K562 (cell line): ENCODE measurements around the gene ELOVL1. TPM values are rescaled to one million over a fixed set of nuclear protein-coding genes. Genes with fewer than 3 reads are reported as not detected.

Source experiments
- CEBPZ ChIP-seq: fragments of 150-350 bp; IDR thresholded peaks from 2 replicates; pipeline ENCODE4 v1.6.1; 2014; ENCODE audit warnings: low read depth, mild to moderate bottlenecking, low read length, borderline replicate concordance
- CREB5 ChIP-seq: fragments of 250-450 bp; sonication (Bioruptor Pico); IDR thresholded peaks from 2 replicates; pipeline ENCODE4 v1.5.0; 2020; ENCODE audit warnings: mild to moderate bottlenecking
- E4F1 ChIP-seq: fragments of 250-450 bp; sonication (Bioruptor Pico); IDR thresholded peaks from 2 replicates; pipeline ENCODE4 v1.5.0; 2021; ENCODE audit warnings: mild to moderate bottlenecking, borderline replicate concordance
- GTF2E2 ChIP-seq: fragments of 200-800 bp; sonication (Bioruptor generic); IDR thresholded peaks from 2 replicates; pipeline ENCODE4 v1.6.1; 2016; ENCODE audit warnings: missing genetic modification characterization, missing compliant biosample characterization
- TRIM28 ChIP-seq: fragments of 450-650 bp; IDR thresholded peaks from 2 replicates; pipeline ENCODE4 v1.6.1; 2017
- ZBTB40 ChIP-seq, 2 experiments: fragments of 450-650 bp in 1 of 2; sonication (generic) in 1 of 2; formaldehyde crosslinking in 1 of 2; IDR thresholded peaks; 2 replicates each; pipeline versions ENCODE4 v1.7.1 to v1.9.0; 2016 to 2022; ENCODE audit warnings: inconsistent platforms in 1 of 2, mild to moderate bottlenecking in 1 of 2, missing genetic modification reagents in 1 of 2
- ZC3H11A ChIP-seq: IDR thresholded peaks from 2 replicates; pipeline ENCODE4 v1.6.1; 2012; ENCODE audit warnings: low read depth, low read length, improper control_type of control experiment
- ZNF436 ChIP-seq: fragments of 250-450, 450-650 bp; sonication (Bioruptor Pico); formaldehyde crosslinking; IDR thresholded peaks from 2 replicates; pipeline ENCODE4 v1.7.0; 2020; ENCODE audit warnings: mild to moderate bottlenecking
- ZNF764 ChIP-seq: fragments of 250-450 bp; sonication (Bioruptor Pico); IDR thresholded peaks from 2 replicates; pipeline ENCODE4 v1.4.0; 2020; ENCODE audit warnings: low read depth, mild to moderate bottlenecking, moderate library complexity
- polyA plus RNA-seq, 8 experiments: library from polyadenylated mRNA; depleted of rRNA in 4 of 8; stranded (reverse) in 5 of 8; unstranded in 3 of 8; fragments of >200 nt; fragmentation: Nextera tagmentation in 2 of 8; fragmentation: Illumina TruSeq in 1 of 8; extraction: Ambion mirVana in 2 of 8; extraction: Trizol in 1 of 8; gene quantifications; 2 replicates each; pipeline versions ENCODE4 v1.2.1 to v1.2.3, GENCODE V29; 2011 to 2014; ENCODE audit warnings: inconsistent platforms in 1 of 8, missing spikeins in 1 of 8
- total RNA-seq, 7 experiments: library from RNA; depleted of rRNA in 6 of 7; stranded (reverse); fragments of >200 nt in 6 of 7; fragmentation: Illumina TruSeq in 2 of 7; extraction: Trizol in 2 of 7; gene quantifications; 2 replicates each; pipeline versions ENCODE4 v1.2.1 to v1.2.3, GENCODE V29; 2011 to 2021; ENCODE audit warnings: low replicate concordance in 1 of 7

Gene ELOVL1
- total and polyA plus RNA-seq, 9 of the 15 experiments (the other 6 are each of a cell fraction or from before 2014, with no cell fraction given) = 51.0 to 157 (median 70.3) TPM

GRCh38 chr1:43329995-43330751 is 37.6 kb downstream of the ELOVL1 start (continued):
- no peak for TF ChIP-seq ZBTB40 (IDR thresholded peaks at IDR 0.05)
- TF ChIP-seq ZBTB40 (CRISPR knock-in tag; IDR thresholded peaks at IDR 0.05) = no peak
- TF ChIP-seq CREB5 (CRISPR knock-in tag) = no peak
- TF ChIP-seq ZNF764 (CRISPR knock-in tag) = no peak
- TF ChIP-seq GTF2E2 = 0 out of 2 replicates have a peak, but pooled peaks have one; percentile 24
- TF ChIP-seq ZNF436 (CRISPR knock-in tag) = no peak
- no peak for TF ChIP-seq E4F1
- TF ChIP-seq ZC3H11A = no peak
- TF ChIP-seq TRIM28 = peak; percentile 38; the same call in 1 of the 2 replicates
- TF ChIP-seq CEBPZ = no peak
